ENCODE data around the gene PEPD. TPM values are rescaled to one million over a fixed set of nuclear protein-coding genes. Genes with fewer than 3 reads are reported as not detected.
"Not testable (repeated sequence)": the region's sequence is repeated elsewhere in the genome, so short reads cannot be mapped to it uniquely, and the experiment has no call there.

Gene PEPD
- total RNA-seq, 2 experiments from 2014 or later = 17.5 to 23.0 TPM

DNA sequence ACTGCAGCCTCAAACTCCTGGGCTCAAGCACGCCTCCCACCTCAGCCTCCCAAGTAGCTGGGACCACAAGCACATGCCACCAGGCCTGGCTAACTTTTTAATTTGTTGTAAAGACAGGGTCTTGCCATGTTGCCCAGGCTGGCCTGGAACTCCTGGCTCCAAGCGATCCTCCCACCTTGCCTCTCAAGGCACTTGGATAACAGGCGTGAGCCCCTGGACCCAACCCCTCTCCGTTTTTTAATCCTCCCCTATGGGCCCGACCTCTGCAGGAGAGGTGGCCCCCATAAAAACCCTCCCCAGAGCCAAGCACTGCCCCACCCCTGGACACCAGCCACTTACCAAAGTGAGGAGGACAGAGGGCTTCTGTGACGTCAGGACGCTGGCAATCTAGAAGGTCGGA, 28.6 kb downstream of the PEPD start:
- no peaks in the 10 kb centered on the region for H3K9me3 Mint-ChIP-seq
- POLR2A ChIA-PET = no interaction called here
- intact Hi-C loops (cut with DNase I, micrococcal nuclease) = no loop called here
- DNase-seq = no peak
- Histone ChIP-seq H3K27me3 (ENCODE audit: control insufficient read depth in 1 of 2, insufficient read depth in 2 of 2, low read length in 2 of 2) (no peaks in the 10 kb centered on the region), H3K27ac (ENCODE audit: low read depth in 1 of 2, low read length in 2 of 2) (no peak overlapping the region), H3K36me3 (ENCODE audit: insufficient read depth, low read length) (peaks cover 7% of the 10 kb centered on the region), H3K4me1 (ENCODE audit: insufficient read depth, low read length) (no peaks in the 10 kb centered on the region), H3K9me3 (ENCODE audit: control insufficient read depth in 1 of 2, insufficient read depth in 1 of 2, low read length in 2 of 2) (no peaks in the 10 kb centered on the region), H3K4me3 (ENCODE audit: low read length) (no peak overlapping the region)
- ATAC-seq (ENCODE audit: poor library complexity) = no peak
- peaks cover 10% of the 10 kb centered on the region for H3K36me3 Mint-ChIP-seq (ENCODE audit: low read depth)
- CTCF ChIA-PET = no interaction called here
- no peak overlapping the region for H3K4me3 Mint-ChIP-seq
- H3K27me3 Mint-ChIP-seq = no peaks in the 10 kb centered on the region
- H3K4me1 Mint-ChIP-seq (ENCODE audit: low read depth) = no peaks in the 10 kb centered on the region
- no peak overlapping the region for H3K27ac Mint-ChIP-seq
- no peak for TF ChIP-seq CTCF (IDR thresholded peaks at IDR 0.05)

DNA sequence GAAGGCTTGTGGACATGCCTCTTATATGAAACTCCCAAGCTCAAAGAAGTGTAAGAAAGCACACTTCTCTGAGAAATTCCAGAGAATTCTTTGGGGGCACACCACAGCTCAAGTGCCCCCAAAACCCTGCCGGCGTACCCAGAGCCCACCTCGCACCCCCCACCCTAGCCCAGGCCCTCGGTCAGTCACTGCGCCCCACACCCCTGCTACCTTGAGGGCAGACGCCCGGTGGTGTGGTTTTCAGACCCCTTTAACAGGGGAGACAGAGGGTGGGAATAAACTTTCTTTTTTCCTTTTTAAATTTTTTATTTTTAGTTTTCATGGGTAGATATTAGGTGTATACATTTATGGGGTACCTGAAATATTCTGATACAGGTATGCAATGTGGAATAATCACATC, 29.5 kb downstream of the PEPD start:
- Histone ChIP-seq H3K27ac (ENCODE audit: low read depth in 1 of 2, low read length in 2 of 2) (no peak overlapping the region), H3K4me1 (ENCODE audit: insufficient read depth, low read length) (no peaks in the 10 kb centered on the region), H3K9me3 (ENCODE audit: control insufficient read depth in 1 of 2, insufficient read depth in 1 of 2, low read length in 2 of 2) (no peaks in the 10 kb centered on the region), H3K27me3 (ENCODE audit: control insufficient read depth in 1 of 2, insufficient read depth in 2 of 2, low read length in 2 of 2) (no peaks in the 10 kb centered on the region), H3K36me3 (ENCODE audit: insufficient read depth, low read length) (peaks cover 7% of the 10 kb centered on the region), H3K4me3 (ENCODE audit: low read length) (no peak overlapping the region)
- DNase-seq = no peak
- Mint-ChIP-seq H3K4me3 (no peak overlapping the region), H3K4me1 (ENCODE audit: low read depth) (no peaks in the 10 kb centered on the region), H3K27me3 (no peaks in the 10 kb centered on the region), H3K36me3 (ENCODE audit: low read depth) (peaks cover 11% of the 10 kb centered on the region), H3K27ac (no peak overlapping the region), H3K9me3 (no peaks in the 10 kb centered on the region)
- ChIA-PET CTCF (no interaction called here), POLR2A (no interaction called here)
- no peak for ATAC-seq (ENCODE audit: poor library complexity)
- intact Hi-C loops (cut with DNase I, micrococcal nuclease) = no loop called here
- TF ChIP-seq CTCF (IDR thresholded peaks at IDR 0.05) = no peak

DNA sequence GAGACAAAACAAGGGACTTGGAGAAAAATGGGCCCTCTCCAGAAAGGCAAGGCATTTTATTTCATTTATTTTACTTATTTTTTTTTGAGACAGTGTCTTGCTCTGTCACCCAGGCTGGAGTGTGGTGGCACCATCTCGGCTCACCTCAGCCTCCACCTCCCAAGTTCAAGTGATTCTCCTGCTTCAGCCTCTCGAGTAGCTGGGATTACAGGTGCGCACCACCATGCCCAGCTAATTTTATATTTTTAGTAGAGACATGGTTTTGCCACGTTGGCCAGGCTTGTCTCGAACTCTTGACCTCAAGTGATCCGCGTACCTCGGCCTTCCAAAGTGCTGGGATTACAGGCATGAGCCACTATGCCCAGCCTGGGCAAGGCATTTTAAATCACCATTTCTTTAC, 31.0 kb downstream of the PEPD start:
- H3K4me1 ChIP-seq (ENCODE audit: insufficient read depth, low read length); H3K9me3 Mint-ChIP-seq; CTCF ChIA-PET; POLR2A ChIA-PET; H3K27me3 Mint-ChIP-seq; H3K27ac ChIP-seq (ENCODE audit: low read depth in 1 of 2, low read length in 2 of 2); intact Hi-C loops (cut with DNase I, micrococcal nuclease); H3K4me1 Mint-ChIP-seq (ENCODE audit: low read depth); H3K27me3 ChIP-seq (ENCODE audit: control insufficient read depth in 1 of 2, insufficient read depth in 2 of 2, low read length in 2 of 2); DNase-seq; H3K27ac Mint-ChIP-seq; H3K36me3 ChIP-seq (ENCODE audit: insufficient read depth, low read length); H3K9me3 ChIP-seq (ENCODE audit: control insufficient read depth in 1 of 2, insufficient read depth in 1 of 2, low read length in 2 of 2); ATAC-seq (ENCODE audit: poor library complexity); H3K4me3 Mint-ChIP-seq; H3K4me3 ChIP-seq (ENCODE audit: low read length): not testable (repeated sequence)
- peaks cover 21% of the 10 kb centered on the region for H3K36me3 Mint-ChIP-seq (ENCODE audit: low read depth)

DNA sequence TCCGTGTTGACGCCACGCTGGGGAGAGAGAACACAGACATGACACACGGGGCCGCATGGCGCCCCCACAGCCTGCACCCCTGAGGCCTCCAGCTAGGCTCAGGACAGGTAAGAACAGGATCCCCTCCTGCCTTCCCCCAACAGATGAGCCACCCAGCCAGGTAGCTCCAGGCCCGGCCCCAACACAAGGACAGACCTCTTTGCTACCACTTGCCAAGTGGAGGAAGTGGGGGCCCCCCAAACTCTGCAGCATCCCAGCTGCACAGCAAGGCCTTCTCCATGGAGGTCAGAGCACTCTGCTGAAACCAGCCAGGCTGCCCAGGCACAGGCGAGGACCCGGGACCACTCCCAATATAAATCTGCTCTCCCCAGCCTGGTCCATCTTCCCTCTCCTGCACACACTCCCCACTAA, 31.5 kb downstream of the PEPD start:
- Histone ChIP-seq H3K27me3 (ENCODE audit: control insufficient read depth in 1 of 2, insufficient read depth in 2 of 2, low read length in 2 of 2) (no peaks in the 10 kb centered on the region), H3K4me1 (ENCODE audit: insufficient read depth, low read length) (no peaks in the 10 kb centered on the region), H3K9me3 (ENCODE audit: control insufficient read depth in 1 of 2, insufficient read depth in 1 of 2, low read length in 2 of 2) (peaks cover 0 to 5% of the 10 kb centered on the region in 2 experiments), H3K4me3 (ENCODE audit: low read length) (no peak overlapping the region), H3K36me3 (ENCODE audit: insufficient read depth, low read length) (peaks cover 7% of the 10 kb centered on the region), H3K27ac (ENCODE audit: low read depth in 1 of 2, low read length in 2 of 2) (no peak overlapping the region)
- DNase-seq = peak in 1 of 14 experiments; percentile 19
- no peak for ATAC-seq (ENCODE audit: poor library complexity)
- ChIA-PET POLR2A (no interaction called here), CTCF (no interaction called here)
- Mint-ChIP-seq H3K27ac (no peak overlapping the region), H3K4me1 (ENCODE audit: low read depth) (no peaks in the 10 kb centered on the region), H3K4me3 (no peak overlapping the region), H3K36me3 (ENCODE audit: low read depth) (peaks cover 26% of the 10 kb centered on the region), H3K9me3 (peaks cover 2% of the 10 kb centered on the region), H3K27me3 (no peaks in the 10 kb centered on the region)
- intact Hi-C loops (cut with DNase I, micrococcal nuclease) = no loop called here
- TF ChIP-seq CTCF (IDR thresholded peaks at IDR 0.05) = no peak

Measured in CD4-positive, alpha-beta T cell (primary cell).